GM18499 (cell line): ENCODE measurements around the gene CD300A.

Source experiments
- ATAC-seq: cut with Tn5 transposase; IDR thresholded peaks from one replicate; pipeline ENCODE4 v1.9.1; 2021; ENCODE audit warnings: moderate number of reproducible peaks; ENCODE audit not compliant: insufficient read depth, unreplicated experiment

Gene CD300A

GRCh38 chr17:74466111-74466827, at the start of gene CD300A:
Gene CD300A (plus strand): TSS chr17:74466634. CDS start chr17:74466704, 70 bp downstream.
- ATAC-seq = no peak

DNA sequence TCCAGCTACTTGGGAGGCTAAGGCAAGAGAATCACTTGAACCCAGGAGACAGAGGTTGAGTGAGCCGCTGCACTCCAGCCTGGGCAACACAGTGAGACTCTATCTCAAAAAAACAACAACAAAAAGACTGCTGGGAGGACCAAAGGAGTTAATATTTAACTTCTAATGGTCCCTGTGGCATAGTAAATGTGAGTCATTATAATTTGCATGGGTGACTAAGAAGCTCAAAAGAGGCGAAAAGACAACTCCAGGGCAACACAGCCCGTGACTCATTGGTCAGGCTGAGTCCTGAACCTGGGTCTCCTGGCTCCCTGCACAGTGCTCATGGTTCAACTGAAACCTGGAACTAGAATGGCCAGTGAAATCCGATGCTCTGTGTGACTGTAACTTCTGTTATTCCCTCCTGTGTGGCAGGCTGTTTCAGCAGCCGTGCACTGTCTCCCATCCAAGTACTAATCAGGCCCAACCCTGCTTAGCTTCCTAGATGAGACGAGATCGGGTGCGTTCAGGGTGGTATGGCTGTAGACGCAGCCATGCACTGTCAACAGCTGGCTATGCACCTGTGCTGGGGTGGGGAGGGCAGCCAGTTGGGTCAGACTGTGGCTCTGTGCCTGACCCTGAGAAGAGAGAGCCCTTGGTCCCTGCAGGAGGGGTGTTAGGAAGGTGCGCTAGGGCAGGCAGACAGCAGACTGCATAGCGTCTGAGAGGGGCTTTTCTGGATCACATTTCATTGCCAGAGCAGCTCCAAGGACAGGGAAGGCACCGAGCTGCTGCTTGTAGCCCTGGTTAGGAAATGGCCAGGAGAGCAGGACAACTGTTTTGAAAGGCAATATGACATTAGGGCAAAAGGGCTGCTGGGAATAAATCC, 49.0 kb upstream of the CD300A start:
- ATAC-seq = no peak

DNA sequence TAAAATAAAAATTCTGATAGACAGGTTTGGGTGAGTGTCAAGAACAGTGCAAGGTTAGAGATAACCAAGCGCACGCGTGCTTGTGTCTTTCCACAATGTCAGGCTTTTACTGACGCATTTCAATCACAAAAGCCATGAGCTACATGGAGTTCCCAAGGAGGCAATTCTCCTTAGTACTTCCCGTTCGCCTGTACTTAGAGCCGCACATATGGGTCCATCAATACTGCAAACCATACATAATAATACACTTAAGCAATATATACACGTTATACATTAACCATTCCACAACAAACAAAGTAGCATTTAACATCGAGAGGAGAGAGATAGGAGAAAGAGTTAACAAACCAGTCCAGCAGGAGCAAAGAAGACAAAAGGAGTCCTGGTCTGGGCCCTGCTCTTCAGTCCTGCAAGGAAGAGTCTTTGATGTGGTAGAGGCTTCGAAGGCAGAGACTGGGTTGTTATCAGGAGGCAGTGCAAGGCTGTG, 46.5 kb upstream of the CD300A start:
- no peak for ATAC-seq

DNA sequence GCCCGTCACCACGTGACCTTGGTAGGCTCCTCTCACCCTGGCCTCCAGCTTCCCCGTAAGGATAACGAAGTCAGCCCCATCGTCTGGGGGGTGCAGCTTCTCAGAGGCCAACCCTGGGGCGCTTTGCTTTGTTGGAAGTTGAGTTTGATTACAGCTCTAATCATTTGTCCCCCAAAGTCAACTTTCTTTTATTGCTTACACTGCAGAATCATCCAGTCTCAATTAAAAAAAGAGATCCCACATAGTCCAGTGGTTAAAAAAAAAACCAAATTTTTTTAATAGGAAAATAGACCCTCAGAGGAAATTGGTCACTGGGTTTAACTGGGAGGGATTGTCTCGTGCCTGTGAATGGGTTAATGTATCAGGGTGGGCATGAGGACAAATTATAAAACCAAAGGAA, 42.3 kb upstream of the CD300A start:
- ATAC-seq = no peak

- no peak for ATAC-seq
These were observed 41.8 kb upstream of the CD300A start for GRCh38 chr17:74424657-74425056.

DNA sequence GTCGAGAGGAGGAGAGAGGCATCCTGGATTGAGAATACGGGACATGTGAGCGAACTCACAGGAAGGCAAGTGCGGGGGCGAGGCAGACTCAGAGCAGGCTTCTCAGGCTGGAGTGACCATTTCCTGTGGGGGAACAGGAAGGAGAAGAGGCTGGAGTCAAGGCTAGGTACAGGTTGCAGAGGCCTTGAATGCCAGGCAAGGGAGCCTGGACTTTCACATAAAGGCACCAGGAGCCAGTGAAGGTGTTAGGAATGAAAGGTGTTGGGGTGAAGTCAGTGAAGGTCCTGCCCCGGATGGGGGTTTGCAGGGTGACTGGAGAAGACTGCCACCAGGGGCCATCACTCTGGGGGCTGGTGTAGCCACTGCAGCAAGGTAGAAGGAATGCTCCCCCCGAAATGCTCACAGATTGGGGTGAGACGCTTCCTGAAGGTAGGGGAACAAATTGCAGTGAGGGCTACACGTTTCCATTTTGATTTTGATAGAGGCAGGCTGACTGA, 39.8 kb upstream of the CD300A start:
- no peak for ATAC-seq

GRCh38 chr17:74427048-74427762, 39.2 kb upstream of the CD300A start:
- no peak for ATAC-seq

GRCh38 chr17:74427763-74428153, 38.7 kb upstream of the CD300A start:
- no peak for ATAC-seq

GRCh38 chr17:74429604-74430384, 36.6 kb upstream of the CD300A start:
- ATAC-seq = no peak

DNA sequence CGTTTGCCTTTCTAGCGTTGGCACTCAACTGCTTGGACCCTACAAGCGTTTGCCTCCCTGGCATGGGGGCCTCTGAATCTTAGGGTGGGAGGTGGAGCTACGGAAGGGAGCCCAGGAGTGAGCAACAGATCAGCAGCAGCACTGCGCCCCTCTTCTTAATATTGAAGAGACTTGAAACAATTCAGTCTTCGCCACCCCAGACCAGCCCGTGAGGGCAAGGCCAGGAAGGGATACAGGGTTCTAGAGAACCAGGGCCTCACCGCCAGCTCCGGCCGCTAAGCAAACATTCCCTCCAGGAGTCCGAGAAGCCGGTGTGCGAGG, 36.1 kb upstream of the CD300A start:
- no peak for ATAC-seq

GRCh38 chr17:74430706-74431567, 35.5 kb upstream of the CD300A start:
- no peak for ATAC-seq

DNA sequence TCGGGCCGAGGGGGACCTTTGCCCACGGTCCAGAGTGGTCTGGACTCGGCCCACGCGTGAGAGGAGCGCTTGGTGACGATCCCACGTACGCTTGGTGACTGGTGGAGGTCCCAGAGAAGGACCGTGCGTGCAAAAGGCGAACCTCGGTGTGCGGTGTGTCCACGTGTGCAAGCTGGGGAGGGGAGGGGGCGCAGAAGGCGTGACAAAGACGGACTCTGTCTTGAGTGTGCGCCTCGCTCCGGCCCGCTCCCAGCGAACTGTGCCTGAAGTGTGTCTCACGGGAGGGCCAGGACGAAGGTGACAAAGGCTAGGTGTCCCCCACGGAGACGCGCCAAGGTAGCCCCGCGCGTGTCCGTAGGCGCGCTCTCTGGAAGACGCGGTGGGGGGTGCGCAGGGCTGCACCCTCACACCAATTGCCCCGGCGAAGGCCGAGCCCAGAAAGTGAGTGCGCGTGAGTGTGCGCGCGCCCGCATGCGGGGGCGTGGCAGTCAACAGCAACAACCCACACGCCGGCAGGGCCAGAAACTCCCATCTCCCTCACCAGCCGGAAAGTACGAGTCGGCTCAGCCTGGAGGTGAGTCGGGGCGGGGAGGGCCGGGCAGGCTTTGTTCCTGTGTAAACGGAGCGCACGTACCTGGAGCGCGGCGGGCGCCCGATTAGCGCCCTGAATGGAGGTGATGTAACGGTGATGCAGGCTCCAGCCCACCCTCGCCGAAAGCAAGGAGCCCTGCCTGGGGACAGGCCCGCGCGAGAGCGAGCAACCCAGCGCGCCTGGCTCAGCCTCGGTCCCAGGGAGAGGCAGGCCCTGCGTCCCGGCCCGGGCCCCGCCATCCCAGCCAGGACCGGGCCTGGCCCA, 34.6 kb upstream of the CD300A start, which contains the start of gene GPRC5C:
GPRC5C (plus strand) TSS at position 521 of the 856 bp plus-strand sequence. CDS start 7,689 bp downstream, outside the sequence.
- ATAC-seq = no peak

DNA sequence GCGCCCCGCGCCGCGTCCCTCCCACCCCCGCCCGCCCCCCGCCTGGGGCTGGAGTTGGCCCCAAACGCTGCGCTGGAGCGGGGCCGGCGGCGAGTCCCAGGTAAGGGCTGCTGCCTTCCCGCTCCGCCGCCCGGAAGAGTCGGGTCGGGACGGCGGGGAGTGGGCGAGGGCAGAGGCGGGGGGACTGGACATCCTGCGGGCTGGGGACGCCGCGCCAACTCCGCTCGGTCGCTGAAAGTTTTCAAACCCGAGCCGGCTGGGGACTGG, 34.1 kb upstream of the CD300A start:
- no peak for ATAC-seq

DNA sequence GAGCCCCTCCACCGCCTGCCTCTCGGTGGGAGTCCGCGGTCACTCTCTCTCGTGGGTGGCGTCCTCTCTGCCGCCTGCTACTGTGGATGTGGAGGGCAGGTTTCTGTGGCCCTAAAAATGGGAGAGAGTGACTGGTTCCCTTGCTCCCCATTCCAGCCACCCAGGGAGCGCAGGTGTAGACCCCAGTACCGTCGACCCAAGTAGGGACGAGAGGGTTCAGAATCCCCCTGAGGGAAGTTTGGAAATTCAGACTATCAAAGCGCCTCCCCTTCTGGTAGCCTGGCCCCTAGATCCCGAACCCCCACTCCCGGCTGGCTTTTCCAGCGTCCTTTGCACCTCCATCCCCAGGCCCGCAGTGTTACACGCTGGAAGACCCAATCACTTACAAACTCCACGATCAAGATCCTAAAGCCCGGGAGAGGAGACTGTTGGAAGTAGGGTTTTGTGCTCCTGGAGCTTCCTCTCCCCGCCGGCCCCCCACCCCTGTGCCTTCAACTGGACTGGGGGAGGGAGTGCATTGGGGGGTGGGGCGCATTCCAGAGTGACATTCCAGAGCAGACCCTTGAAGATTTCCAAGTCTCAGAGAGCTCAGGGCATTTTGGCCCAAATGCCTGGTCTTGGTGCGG, 33.6 kb upstream of the CD300A start:
- no peak for ATAC-seq

DNA sequence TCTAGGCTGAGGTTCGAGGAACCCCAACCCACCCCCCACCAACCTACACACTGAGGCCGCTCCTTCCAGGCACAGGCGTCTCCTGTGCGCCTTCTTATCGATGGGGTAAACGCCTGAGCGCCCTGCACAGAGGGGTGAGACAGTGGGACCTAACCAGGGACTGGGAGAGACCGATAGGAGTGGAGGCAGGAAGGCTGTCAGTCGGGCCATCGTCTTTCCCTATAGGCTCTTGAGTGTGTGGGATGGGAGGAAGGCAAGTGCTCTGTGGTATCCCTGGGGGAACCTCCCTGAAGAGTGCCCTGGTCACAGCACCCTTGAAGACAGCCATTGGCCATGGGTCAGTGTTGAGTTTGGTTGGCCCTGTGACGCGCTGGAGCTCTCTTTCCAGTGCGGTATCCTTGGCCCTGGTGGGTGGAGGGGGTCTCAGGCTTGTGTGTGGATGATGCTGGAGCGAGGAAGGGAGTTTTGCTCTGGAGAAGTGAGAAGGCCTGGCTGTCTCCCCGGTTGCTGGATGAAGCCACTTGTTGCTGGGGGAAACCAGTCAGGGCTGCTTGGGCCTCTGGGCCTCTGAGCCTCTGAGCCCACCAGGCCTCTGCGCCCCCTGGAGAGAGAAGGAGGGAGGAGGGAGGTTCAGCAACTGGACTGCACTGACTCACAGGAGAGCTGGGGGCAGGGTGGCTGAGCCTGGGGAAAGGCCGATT, 32.9 kb upstream of the CD300A start:
- ATAC-seq = no peak

GRCh38 chr17:74435775-74436359, 30.6 kb upstream of the CD300A start:
- ATAC-seq = no peak

GRCh38 chr17:74437702-74438101, 28.7 kb upstream of the CD300A start:
- no peak for ATAC-seq
